Fibroblast of lung (primary cell): ENCODE results near the gene ZGPAT.

Source experiments
- CTCF ChIP-seq, 2 donors: IDR thresholded peaks in 1 of 2; conservative IDR thresholded peaks in 1 of 2; 1 replicate in 1 of 2; 2 replicates in 1 of 2; pipeline ENCODE4 v1.5.1; 2011 to 2012; ENCODE audit warnings: low read length in 2 of 2, control low read depth in 1 of 2, inconsistent platforms in 1 of 2, low read depth in 1 of 2, mild to moderate bottlenecking in 1 of 2
- EZH2 ChIP-seq: IDR thresholded peaks from 2 replicates; pipeline ENCODE4 v1.5.1; 2012; ENCODE audit warnings: low read length, control low read depth, mild to moderate bottlenecking; ENCODE audit errors: missing control alignments

GRCh38 chr20:63702751-63703470, 4.9 kb upstream of the ZGPAT start:
- TF ChIP-seq CTCF (conservative IDR thresholded peaks at IDR 0.05 in 1 of 2, IDR thresholded peaks at IDR 0.05 in 1 of 2; ENCODE audit: low read depth in 1 of 2, low read length in 2 of 2) (no peak), EZH2 (no peak)
